IPS DF 6.9 (cell line): ENCODE results near the gene SNX14.
"Not testable (repeated sequence)": the region's sequence is repeated elsewhere in the genome, so short reads cannot be mapped to it uniquely, and the experiment has no call there.

ENCODE experiments used
- DNase-seq: peaks from one replicate; pipeline ENCODE4 v3.0.0-alpha.2; 2013; ENCODE audit warnings: low read depth, low spot score
- H3K27ac ChIP-seq: one replicate; pipeline ENCODE4 v1.5.1; 2013; ENCODE audit warnings: low read length, control low read depth
- H3K27me3 ChIP-seq: 2 replicates; pipeline ENCODE4 v1.6.1; 2013; ENCODE audit warnings: mild to moderate bottlenecking, low read length; ENCODE audit not compliant: control insufficient read depth, insufficient read depth
- H3K36me3 ChIP-seq: 2 replicates; pipeline ENCODE4 v1.6.1; 2013; ENCODE audit warnings: low read length; ENCODE audit not compliant: control insufficient read depth, insufficient read depth
- H3K4me1 ChIP-seq: 2 replicates; pipeline ENCODE4 v1.6.1; 2013; ENCODE audit warnings: low read length; ENCODE audit not compliant: control insufficient read depth, insufficient read depth
- H3K4me3 ChIP-seq: 2 replicates; pipeline ENCODE4 v1.5.1; 2013; ENCODE audit warnings: mild to moderate bottlenecking, low read length
- H3K9me3 ChIP-seq: 2 replicates; pipeline ENCODE4 v1.6.1; 2013; ENCODE audit warnings: low read length, inconsistent platforms; ENCODE audit not compliant: control insufficient read depth, insufficient read depth
- WGBS: extraction: QIAGEN DNeasy Blood & Tissue Kit; methylation state at CpG from one replicate; pipeline ENCODE4 v1.1.7; 2013; ENCODE audit warnings: mixed read lengths, missing lambda C conversion rate; ENCODE audit not compliant: insufficient read length, insufficient coverage; 5-methylcytosine and 5-hydroxymethylcytosine counted together

Gene SNX14

DNA sequence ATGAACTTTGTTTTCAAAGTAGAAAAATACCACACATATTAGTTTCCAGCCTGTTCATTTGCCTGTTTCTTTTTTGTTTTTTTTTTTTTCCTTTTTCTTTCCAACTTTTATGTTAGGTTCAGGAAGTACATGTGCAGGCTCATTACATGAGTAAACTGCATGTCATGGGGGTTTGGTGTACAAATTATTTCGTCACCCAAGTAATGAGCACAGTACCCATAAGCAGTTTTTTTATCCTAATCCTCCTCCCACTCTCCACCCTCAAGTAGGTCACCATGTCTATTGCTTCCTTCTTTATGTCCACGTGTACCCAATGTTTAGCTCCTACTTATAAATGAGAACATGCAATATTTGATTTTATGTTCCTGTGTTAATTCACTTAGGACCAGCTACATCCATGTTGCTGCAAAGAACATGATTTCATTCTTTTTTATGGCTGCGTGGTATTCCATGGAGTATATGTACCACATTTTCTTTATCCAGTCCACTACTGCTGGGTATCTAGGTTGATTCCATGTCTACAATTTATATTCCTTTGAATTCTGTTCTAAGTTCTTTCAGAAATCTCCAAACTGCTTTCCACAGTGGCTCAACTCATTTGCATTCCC is 31.8 kb downstream of the SNX14 start:
- Histone ChIP-seq H3K4me1 (no peaks in the 10 kb centered on the region), H3K36me3 (no peaks in the 10 kb centered on the region), H3K9me3 (no peaks in the 10 kb centered on the region), H3K27ac (no peak overlapping the region), H3K27me3 (no peaks in the 10 kb centered on the region), H3K4me3 (no peak overlapping the region)
- DNase-seq: no peak
- no CpG with 5 or more reads among the region's 3 CpGs for WGBS

DNA sequence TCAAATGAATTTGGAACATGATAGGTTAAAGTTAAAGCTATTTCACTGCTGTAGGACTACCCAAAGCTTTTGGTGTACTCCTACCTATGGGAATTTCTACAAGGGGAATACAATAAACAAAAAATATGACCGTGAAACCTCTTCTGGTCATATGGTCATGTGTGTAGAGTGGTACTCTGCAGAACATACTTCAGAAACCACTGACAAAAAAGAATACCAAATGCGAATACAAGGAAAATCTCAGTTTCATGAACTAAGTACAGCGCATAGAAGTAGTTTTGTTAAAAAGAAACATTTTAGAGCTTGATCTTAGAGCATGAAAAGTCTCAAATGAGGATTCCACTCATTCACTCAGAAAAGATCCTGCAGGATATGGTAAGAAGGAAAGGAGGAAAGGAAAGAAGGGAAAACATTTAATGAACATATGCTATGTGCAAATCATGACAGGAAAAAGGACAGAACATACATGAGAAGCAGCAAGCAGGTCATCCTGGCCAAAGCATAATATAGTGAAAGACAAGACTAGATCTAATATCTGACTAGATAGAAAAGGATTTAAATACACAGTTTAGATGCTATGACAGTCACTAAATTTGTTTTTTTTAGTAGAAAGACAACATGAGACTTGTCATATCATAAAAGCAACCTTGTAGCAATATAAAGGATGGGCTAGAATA is 36.5 kb downstream of the SNX14 start:
- no peak overlapping the region for H3K4me3 ChIP-seq
- no peaks in the 10 kb centered on the region for H3K36me3 ChIP-seq
- DNase-seq: no peak
- no peaks in the 10 kb centered on the region for H3K4me1 ChIP-seq
- no peaks in the 10 kb centered on the region for H3K27me3 ChIP-seq
- no CpG with 5 or more reads among the region's 3 CpGs for WGBS
- no peaks in the 10 kb centered on the region for H3K9me3 ChIP-seq
- no peak overlapping the region for H3K27ac ChIP-seq

- DNase-seq: no peak
- no peaks in the 10 kb centered on the region for H3K9me3 ChIP-seq
- H3K27me3 ChIP-seq: no peaks in the 10 kb centered on the region
- WGBS: no CpG with 5 or more reads among the region's 3 CpGs
- H3K4me3 ChIP-seq: no peak overlapping the region
- H3K4me1 ChIP-seq: no peaks in the 10 kb centered on the region
- no peaks in the 10 kb centered on the region for H3K36me3 ChIP-seq
- no peak overlapping the region for H3K27ac ChIP-seq
Observed at GRCh38 chr6:85552652-85553051, 41.0 kb downstream of the SNX14 start.

DNA sequence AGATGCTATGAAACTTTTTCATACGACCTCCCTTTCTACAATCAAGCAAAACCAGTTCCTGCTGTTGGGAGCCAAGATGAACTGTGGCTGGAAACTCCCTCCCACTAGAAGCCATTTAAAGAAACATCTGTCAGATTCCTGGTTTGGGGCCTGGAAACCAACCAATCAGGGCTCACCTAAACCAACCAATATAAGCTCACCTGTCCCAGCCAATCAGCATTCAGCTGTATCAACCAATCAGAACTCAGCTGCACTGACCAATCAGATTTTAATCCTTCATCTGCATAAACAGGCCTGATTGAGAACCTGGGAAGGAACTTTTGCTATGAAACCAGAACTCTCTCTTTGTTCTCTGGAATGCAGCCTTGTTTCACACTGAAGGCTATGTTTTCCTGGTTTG is 42.4 kb downstream of the SNX14 start:
- Histone ChIP-seq H3K36me3 (no peaks in the 10 kb centered on the region), H3K9me3 (no peaks in the 10 kb centered on the region), H3K27me3 (no peaks in the 10 kb centered on the region), H3K27ac (no peak overlapping the region), H3K4me1 (no peaks in the 10 kb centered on the region), H3K4me3 (no peak overlapping the region)
- no peak for DNase-seq
- no CpG with 5 or more reads among the region's 1 CpG for WGBS

DNA sequence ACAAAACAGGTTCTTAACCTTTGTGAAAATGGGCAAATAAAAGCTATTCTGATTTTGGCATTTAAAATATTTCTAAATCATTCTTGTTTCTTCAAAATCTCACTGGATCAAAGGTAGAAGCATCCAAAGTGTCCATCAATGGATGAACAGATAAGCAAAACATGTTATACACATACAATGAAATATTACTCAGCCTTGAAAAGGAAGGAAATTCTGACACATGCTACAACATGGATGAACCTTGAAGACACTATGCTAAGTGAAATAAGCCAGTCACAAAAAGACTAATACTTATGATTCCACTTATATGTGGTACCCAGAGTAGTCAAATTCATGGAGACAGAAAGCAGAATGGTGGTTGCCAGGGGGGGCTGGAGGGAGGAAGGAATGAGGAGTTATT is 45.9 kb downstream of the SNX14 start:
- Histone ChIP-seq H3K27me3 (no peaks in the 10 kb centered on the region), H3K4me3 (no peak overlapping the region), H3K4me1 (no peaks in the 10 kb centered on the region), H3K9me3 (no peaks in the 10 kb centered on the region), H3K36me3 (no peaks in the 10 kb centered on the region), H3K27ac (no peak overlapping the region)
- no peak for DNase-seq

DNA sequence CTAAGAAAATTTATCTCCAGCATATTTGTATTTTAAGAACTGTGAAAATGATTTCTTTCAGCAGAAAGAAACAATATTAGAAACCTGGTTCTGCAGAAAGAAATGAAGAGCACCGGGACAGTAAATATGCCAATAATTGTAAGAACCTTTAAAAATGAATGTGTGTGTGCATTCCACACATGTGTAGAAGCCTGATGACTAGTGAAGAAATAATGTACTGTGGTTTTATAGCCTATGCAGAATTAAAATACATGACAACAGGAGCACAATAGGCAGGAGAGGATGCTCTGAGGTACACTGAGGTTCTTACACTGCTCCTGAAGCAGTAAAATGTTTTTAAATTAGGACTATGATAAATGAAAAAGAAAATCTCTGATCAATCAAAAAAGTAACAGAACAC is 48.9 kb downstream of the SNX14 start:
- Histone ChIP-seq H3K27ac (no peak overlapping the region), H3K27me3 (no peaks in the 10 kb centered on the region), H3K4me1 (no peaks in the 10 kb centered on the region), H3K4me3 (no peak overlapping the region), H3K9me3 (no peaks in the 10 kb centered on the region), H3K36me3 (no peaks in the 10 kb centered on the region)
- DNase-seq: no peak
- WGBS: no CpG with 5 or more reads among the region's 1 CpG

DNA sequence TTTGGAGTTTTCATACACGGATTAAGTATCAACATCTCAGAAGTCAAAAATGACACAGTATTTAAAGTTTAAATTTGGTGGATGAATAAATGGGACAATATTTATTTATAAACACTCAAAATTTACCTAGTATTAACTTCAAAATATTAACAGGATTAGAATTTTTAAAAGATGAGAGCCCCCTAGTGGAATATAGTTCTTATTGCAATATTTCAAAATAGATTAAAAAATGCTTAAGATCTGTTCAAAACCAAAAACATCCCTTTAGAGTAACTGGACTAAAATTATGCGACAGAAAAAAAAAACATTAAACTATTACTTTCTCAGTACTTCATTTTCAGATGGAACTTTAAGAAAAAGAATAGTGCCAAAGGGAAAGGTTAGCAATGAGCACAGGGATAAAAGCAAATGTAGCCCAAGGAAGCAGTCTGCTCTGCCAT is 56.6 kb downstream of the SNX14 start:
- WGBS: no CpG with 5 or more reads among the region's 2 CpGs
- no peaks in the 10 kb centered on the region for H3K9me3 ChIP-seq
- no peak for DNase-seq
- no peak overlapping the region for H3K27ac ChIP-seq
- H3K4me1 ChIP-seq: no peaks in the 10 kb centered on the region
- no peak overlapping the region for H3K4me3 ChIP-seq
- H3K27me3 ChIP-seq: no peaks in the 10 kb centered on the region
- no peaks in the 10 kb centered on the region for H3K36me3 ChIP-seq

DNA sequence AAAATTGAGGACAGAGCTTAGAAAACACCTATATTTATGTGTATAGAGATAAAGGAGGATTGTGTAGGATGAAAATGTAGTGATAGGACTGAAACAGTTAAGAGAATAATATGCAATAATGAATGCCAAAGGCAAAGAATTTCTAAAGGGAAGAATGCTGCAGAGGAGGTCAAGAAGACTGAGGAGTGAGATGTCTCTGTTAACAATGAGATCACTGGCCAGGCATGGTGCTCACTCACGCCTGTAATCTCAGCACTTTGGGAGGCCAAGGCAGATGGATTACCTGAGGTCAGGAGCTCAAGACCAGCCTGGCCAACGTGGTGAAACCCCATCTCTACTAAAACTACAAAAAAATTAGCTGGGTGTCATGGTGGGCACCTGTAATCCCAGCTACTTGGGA is 69.4 kb downstream of the SNX14 start:
- H3K4me3 ChIP-seq, H3K36me3 ChIP-seq, H3K27me3 ChIP-seq, H3K9me3 ChIP-seq, H3K4me1 ChIP-seq, DNase-seq, H3K27ac ChIP-seq: not testable (repeated sequence)
- WGBS: no CpG with 5 or more reads among the region's 2 CpGs

GRCh38 chr6:85516168-85516567 is 77.5 kb downstream of the SNX14 start:
- no peaks in the 10 kb centered on the region for H3K9me3 ChIP-seq
- no peaks in the 10 kb centered on the region for H3K36me3 ChIP-seq
- H3K27ac ChIP-seq: no peak overlapping the region
- no peaks in the 10 kb centered on the region for H3K27me3 ChIP-seq
- no peaks in the 10 kb centered on the region for H3K4me1 ChIP-seq
- H3K4me3 ChIP-seq: no peak overlapping the region
- no peak for DNase-seq

DNA sequence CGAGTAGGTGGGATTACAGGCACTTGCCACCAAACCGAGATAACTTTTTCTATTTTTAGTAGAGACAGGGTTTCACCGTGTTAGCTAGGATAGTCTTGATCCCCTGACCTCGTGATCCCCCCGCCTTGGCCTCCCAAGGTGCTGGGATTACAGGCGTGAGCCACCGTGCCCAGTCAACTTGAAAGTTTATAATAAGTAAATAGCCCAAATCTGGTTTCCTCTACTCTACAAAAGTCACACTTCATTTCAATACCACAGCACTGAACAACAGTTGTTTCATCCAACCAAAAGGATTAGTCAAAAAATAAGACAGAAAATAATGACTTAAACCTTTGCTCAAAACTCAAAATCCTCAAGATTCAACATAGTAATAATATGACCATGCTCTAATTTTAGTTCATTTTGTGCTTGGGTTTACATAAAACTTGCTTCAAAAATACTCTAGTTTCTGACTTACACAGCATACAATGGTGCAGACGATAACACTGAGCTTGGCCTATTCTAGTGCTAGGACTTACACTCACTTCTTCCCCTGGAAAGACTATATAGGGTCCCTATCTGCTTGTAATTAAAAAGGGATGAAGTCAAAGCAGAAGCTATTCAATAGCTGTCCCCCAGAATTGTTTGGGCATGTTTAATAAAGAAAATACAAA is 87.1 kb downstream of the SNX14 start:
- WGBS: no CpG with 5 or more reads among the region's 8 CpGs
- Histone ChIP-seq H3K9me3 (no peaks in the 10 kb centered on the region), H3K4me1 (no peaks in the 10 kb centered on the region), H3K27me3 (no peaks in the 10 kb centered on the region), H3K36me3 (no peaks in the 10 kb centered on the region), H3K4me3 (no peak overlapping the region), H3K27ac (no peak overlapping the region)
- DNase-seq: no peak
